Stimulated activated CD4-positive, alpha-beta T cell treated with anti-CD3 and anti-CD28 coated beads, Interleukin-4, amount 100 ng/mL, for 24 hours (primary cell): ENCODE data around the gene TBX2.
"Not testable (repeated sequence)": the region's sequence is repeated elsewhere in the genome, so short reads cannot be mapped to it uniquely, and the experiment has no call there.

ENCODE experiments used
- DNase-seq: peaks from one replicate; pipeline ENCODE4 v3.0.0-alpha.2; 2020

Gene TBX2

GRCh38 chr17:61415374-61416210 lies 15.9 kb downstream of the TBX2 start:
- no peak for DNase-seq

- no peak for DNase-seq
These were observed 16.5 kb downstream of the TBX2 start for GRCh38 chr17:61416211-61416539.

- peak; percentile 65 for DNase-seq
These were observed 17.1 kb downstream of the TBX2 start for GRCh38 chr17:61416540-61417363.

DNA sequence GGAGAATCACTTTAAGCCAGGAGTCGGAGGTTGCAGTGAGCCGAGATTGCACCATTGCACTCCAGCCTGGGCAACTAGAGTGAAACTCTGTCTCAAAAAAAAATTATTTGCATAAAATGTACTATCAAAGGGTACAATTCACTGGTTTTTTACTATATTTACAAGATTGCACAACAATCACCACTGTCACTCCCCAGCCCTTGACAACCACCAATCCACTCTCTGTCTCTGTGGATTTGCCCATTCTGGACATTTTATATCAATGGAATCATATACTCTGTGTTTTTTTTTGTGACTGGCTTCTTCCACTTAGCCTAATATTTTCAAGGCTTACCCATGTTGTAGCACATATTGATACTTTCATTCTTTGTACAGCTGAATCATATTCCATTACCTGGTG lies 18.8 kb downstream of the TBX2 start:
- DNase-seq, result no peak

- DNase-seq, result no peak
These were observed 19.9 kb downstream of the TBX2 start for GRCh38 chr17:61419496-61420046.

- DNase-seq, result no peak
These were observed 20.4 kb downstream of the TBX2 start for GRCh38 chr17:61420052-61420451.

DNA sequence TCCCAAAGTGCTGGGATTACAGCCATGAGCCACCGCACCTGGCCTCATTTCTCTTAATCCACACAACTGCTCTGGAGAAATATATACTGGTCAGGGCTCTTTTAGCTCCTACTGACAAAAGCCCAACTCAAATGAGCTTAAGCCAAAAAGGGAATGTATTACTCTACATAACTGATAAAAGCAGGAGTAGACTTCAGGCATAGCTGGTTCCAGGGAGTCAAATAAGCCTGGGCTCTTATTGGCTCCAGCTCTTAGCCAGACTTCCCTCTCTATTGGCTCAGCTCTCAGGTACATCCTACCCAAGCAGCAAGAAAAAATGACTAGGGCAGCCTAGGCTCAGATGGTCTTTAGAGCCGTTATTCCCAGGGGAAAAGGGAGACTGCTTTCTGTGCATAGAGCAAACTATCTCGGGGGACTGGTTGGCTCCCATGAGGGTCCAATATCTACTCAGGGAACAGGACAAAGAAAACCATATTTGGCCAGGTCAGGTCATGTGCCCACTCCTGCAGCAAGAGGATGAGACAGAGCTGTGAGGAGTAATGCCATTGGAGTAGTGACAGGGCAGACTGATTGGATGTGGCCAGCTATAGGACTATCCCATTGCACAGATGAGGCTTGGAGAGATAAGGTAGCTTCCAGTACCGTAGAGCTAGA lies 21.2 kb downstream of the TBX2 start:
- no peak for DNase-seq

GRCh38 chr17:61421460-61421859 lies 21.8 kb downstream of the TBX2 start:
- no peak for DNase-seq

GRCh38 chr17:61422116-61422799 lies 22.6 kb downstream of the TBX2 start:
- no peak for DNase-seq

DNA sequence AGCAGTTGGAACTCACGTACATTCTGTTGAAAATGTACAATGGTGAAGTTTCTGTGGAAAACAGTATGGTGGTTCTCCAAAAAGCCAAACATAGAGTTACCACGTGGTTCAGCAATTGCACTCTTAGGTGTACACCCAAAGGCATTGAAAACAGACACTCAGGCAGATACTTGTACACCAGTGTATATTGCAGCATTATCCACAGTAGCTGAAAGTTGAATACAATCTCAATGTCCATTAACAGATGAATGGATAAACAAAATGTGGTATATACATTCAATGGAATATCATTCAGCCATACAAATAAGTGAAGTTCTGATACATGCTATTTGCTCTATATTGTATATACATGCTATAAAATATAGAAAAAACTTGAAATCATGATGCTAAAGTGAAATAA lies 23.2 kb downstream of the TBX2 start:
- DNase-seq, result no peak

DNA sequence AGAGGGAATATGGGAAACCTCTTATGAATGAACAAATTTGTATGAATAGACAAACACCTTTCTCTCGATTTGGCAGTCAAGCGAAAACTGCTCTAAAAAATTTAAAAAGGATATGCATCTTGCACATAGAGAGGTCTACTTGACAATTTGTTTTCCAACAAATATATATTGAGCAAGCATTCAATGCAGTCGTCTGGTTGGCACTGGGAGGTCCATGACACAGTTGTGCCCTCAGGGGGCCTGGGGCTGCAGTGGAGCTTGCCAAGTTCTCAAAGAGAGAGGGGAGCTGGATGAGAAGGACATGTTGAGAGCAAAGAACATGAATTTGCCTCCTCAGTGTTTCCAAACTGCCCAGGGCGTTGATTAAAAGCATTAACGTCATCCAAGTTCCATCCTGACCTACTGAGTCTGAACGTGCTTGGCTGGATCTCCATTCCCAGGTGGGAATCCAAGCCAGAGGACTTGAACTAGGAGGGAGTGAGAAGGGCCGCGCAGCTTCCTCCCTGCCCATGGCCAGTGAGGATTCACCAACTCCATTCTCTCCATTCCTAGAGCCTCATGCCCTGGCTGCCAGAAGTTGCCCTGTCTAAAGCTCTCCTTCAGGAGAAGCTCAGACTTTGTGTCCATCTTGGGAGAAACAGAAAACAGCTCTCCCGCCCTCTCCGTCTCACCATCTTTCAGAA lies 24.5 kb downstream of the TBX2 start:
- DNase-seq, result no peak

GRCh38 chr17:61425682-61426481 lies 26.2 kb downstream of the TBX2 start:
- no peak for DNase-seq

DNA sequence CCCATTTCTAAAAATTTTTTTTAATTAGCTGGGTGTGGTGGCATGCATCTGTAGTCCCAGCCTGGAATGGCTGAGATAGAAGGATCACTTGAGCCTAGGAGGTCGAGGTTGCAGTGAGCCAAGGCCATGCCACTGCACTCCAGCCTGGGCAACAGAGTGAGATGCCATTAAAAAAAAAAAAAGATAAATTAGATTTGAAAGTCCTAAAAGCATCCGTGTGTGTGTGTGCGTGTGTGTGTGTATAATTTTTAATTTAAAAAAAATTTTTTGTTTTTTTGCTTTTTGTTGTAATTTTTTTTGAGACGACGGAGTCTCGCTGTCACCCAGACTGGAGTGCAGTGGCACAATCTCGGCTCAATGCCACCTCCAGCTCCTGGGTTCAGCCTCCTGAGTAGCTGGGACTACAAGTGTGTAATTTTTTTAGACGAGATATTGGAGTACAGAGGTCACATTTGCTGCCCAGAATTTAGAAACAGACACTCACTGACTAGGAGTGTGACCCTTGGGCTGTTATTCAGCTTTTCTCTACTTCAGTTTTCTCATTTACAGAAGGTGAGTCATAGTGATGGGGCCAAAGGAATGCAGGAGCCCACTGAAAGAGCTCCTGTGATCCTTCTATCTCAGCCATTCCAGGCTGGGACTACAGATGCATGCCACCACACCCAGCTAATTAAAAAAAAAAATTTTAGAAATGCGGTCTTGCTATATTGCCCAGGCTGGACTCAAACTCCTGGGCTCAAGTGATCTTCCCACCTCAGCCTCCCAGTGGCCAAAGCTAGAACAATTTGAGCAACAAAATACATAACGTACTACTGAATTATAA lies 27.1 kb downstream of the TBX2 start:
- DNase-seq, result no peak

- DNase-seq, result no peak
These were observed 27.9 kb downstream of the TBX2 start for GRCh38 chr17:61427567-61427966.

- no peak for DNase-seq
These were observed 29.6 kb downstream of the TBX2 start for GRCh38 chr17:61429274-61429673.

GRCh38 chr17:61429831-61430230 lies 30.2 kb downstream of the TBX2 start:
- DNase-seq, result not testable (repeated sequence)

- no peak for DNase-seq
These were observed 32.1 kb downstream of the TBX2 start for GRCh38 chr17:61431594-61432311.

DNA sequence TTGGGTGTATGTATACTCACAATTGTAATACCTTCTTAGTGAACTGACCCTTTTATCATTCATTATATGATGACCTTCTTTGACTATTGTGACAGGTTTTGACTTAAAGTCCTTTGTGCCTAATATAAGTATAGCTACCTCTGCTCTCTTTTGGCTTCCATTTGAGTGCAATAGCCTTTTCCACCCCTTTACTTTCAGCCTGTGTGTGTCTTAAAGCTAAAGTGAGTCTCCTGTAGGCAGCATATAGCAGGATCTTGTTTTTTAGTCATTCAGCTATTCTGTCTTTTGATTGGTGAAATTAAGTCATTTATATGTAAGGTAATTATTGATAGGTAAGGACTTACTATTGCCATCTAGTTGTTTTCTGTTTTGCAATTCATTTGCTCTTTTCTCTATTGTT lies 36.6 kb downstream of the TBX2 start:
- DNase-seq, result no peak

DNA sequence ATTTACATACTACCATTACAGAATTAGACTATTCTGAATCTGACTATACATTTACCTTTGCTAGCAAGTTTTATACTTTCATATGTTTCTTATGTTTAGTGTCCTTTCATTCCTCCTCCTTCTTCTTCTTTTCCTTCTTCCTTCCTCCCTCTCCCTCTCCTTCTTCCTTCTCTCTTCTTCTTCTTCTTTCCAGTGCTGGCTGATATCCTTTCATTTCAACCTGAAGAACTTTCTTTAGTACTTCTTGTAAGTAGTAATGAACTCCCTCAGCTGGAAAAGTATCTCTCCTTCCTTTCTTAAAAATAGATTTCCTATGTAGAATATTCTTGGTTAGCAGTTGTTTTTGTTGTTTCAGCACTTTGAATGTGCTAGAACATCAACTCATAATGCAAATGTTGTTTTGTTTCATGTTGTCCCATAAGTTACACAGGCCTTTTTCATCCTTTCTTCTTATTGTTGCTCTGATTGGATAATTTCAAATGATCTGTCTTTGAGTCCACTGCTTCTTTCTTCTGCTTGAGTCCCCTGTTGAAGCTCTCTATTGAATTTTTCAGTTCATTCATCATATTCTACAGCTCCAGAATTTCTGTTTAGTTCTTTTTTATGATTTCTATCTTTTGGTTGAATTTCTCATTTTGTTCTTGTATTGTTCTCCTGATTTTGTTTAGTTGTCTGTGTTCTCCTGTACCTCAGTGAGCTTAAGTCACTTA lies 37.5 kb downstream of the TBX2 start:
- DNase-seq, result no peak
